ENCODE measurements around the gene ADRA2B. TPM values are rescaled to one million over a fixed set of nuclear protein-coding genes. Genes with fewer than 3 reads are reported as not detected.

Gene ADRA2B
- polyA plus RNA-seq, 2 of the 4 experiments (the other 2 are of a cell fraction), result 0.03 to 0.05 TPM

DNA sequence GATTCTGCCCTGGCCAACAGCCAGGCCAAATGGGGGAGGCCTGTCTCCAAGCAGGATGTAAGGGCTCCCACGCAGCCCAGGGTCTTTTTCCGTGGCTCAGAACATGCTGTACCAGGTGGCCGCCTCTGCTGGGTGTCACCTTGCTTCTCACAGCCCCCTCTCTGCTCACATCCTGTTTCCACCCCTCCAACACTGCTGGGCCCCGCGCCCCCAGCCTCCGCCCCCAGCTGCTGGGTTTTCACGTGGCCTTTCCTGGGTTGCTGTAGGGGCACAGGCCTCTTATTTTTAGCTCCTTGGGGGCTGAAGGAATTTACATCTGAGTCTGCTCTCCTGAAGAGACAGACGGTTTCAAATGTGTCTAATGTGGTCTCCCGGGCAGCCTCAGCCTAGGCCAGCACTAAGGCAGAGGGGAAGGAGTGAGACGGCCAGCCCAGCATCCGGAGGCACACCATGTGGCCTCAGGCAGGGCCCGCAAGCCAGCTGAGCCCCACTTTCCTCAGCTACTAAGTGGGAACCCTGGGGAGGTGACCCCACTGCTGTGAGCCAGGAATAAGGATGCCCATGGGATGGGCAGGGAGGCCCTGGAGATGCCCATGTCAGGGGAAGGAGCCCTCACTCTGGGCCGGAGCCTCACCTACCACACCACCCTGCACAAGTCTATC lies 47.5 kb upstream of the ADRA2B start:
- CTCF ChIA-PET, result interaction anchor here (0.6 to 2.9 kb wide), 5 partner anchors 10 to 189 kb away, joined by 3 to 14 read pairs (median 3); partner anchors contain the start of gene ASTL
- POLR2A ChIA-PET, result no interaction called here
- DNase-seq (ENCODE audit: low read depth in 1 of 2, low spot score in 1 of 2) (no peak), FAIRE-seq (no peak), ATAC-seq (peak in 1 of 2 experiments; percentile 30; a peak in 1 of 6 replicates)
- no peak overlapping the region for H3K4me2 ChIP-seq
- TF ChIP-seq TFCP2L1 (CRISPR knock-in tag; IDR thresholded peaks at IDR 0.05) (no peak), SMC3 (IDR thresholded peaks at IDR 0.05) (no peak), RCOR1 (IDR thresholded peaks at IDR 0.05; ENCODE audit: low read depth, low read length) (no peak), EP300 (IDR thresholded peaks at IDR 0.05) (no peak), CBX8 (IDR thresholded peaks at IDR 0.05) (no peak), HDAC2 (IDR thresholded peaks at IDR 0.05) (no peak), CTCF (IDR thresholded peaks at IDR 0.05) (no peak), HOXB13 (CRISPR knock-in tag; IDR thresholded peaks at IDR 0.05; ENCODE audit: low read depth) (no peak), KDM5A (IDR thresholded peaks at IDR 0.05) (no peak), RAD21 (conservative IDR thresholded peaks at IDR 0.05 in 1 of 2, IDR thresholded peaks at IDR 0.05 in 1 of 2) (no peak), PHF8 (IDR thresholded peaks at IDR 0.05; ENCODE audit: borderline replicate concordance, low read depth) (no peak), MYC (IDR thresholded peaks at IDR 0.05; ENCODE audit: borderline replicate concordance, low read length) (no peak)
- no peaks in the 10 kb centered on the region for H3K9me3 ChIP-seq
- no peaks in the 10 kb centered on the region for H3K4me1 ChIP-seq
- WGBS (ENCODE audit: missing lambda C conversion rate), result 84% methylated on average over 10 of the region's 13 CpGs
- H3K4me3 ChIP-seq, result no peak overlapping the region
- H3K27ac ChIP-seq, result no peak overlapping the region

GRCh38 chr2:96163415-96163767 lies 47.0 kb upstream of the ADRA2B start:
- Histone ChIP-seq H3K27ac (no peak overlapping the region), H3K9me3 (no peaks in the 10 kb centered on the region), H3K4me1 (no peaks in the 10 kb centered on the region), H3K4me2 (no peak overlapping the region), H3K4me3 (no peak overlapping the region)
- POLR2A ChIA-PET, result no interaction called here
- DNase-seq (ENCODE audit: low read depth in 1 of 2, low spot score in 1 of 2) (no peak), ATAC-seq (no peak), FAIRE-seq (no peak)
- WGBS (ENCODE audit: missing lambda C conversion rate), result 80% methylated on average over 4 of the region's 5 CpGs
- CTCF ChIA-PET, result interaction anchor here (0.9 to 2.9 kb wide), 3 partner anchors 11 to 46 kb away, joined by 3 to 14 read pairs (median 9); partner anchors contain the start of gene ASTL
- no peak for TF ChIP-seq JUNB (IDR thresholded peaks at IDR 0.05)
- TF ChIP-seq, protein P1, sequence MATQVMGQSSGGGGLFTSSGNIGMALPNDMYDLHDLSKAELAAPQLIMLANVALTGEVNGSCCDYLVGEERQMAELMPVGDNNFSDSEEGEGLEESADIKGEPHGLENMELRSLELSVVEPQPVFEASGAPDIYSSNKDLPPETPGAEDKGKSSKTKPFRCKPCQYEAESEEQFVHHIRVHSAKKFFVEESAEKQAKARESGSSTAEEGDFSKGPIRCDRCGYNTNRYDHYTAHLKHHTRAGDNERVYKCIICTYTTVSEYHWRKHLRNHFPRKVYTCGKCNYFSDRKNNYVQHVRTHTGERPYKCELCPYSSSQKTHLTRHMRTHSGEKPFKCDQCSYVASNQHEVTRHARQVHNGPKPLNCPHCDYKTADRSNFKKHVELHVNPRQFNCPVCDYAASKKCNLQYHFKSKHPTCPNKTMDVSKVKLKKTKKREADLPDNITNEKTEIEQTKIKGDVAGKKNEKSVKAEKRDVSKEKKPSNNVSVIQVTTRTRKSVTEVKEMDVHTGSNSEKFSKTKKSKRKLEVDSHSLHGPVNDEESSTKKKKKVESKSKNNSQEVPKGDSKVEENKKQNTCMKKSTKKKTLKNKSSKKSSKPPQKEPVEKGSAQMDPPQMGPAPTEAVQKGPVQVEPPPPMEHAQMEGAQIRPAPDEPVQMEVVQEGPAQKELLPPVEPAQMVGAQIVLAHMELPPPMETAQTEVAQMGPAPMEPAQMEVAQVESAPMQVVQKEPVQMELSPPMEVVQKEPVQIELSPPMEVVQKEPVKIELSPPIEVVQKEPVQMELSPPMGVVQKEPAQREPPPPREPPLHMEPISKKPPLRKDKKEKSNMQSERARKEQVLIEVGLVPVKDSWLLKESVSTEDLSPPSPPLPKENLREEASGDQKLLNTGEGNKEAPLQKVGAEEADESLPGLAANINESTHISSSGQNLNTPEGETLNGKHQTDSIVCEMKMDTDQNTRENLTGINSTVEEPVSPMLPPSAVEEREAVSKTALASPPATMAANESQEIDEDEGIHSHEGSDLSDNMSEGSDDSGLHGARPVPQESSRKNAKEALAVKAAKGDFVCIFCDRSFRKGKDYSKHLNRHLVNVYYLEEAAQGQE (IDR thresholded peaks at IDR 0.05), result no peak
- no peak for TF ChIP-seq KDM1A (IDR thresholded peaks at IDR 0.05; ENCODE audit: low read depth)
- TF ChIP-seq, protein P2, sequence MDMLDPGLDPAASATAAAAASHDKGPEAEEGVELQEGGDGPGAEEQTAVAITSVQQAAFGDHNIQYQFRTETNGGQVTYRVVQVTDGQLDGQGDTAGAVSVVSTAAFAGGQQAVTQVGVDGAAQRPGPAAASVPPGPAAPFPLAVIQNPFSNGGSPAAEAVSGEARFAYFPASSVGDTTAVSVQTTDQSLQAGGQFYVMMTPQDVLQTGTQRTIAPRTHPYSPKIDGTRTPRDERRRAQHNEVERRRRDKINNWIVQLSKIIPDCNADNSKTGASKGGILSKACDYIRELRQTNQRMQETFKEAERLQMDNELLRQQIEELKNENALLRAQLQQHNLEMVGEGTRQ (IDR thresholded peaks at IDR 0.05), result no peak
- no peak for TF ChIP-seq EP300 (IDR thresholded peaks at IDR 0.05)
- TF ChIP-seq POLR2AphosphoS2 (conservative IDR thresholded peaks at IDR 0.05; ENCODE audit: low read length), result no peak
- no peak for TF ChIP-seq CTCF (IDR thresholded peaks at IDR 0.05)
- no peak for TF ChIP-seq NFE2L2 (conservative IDR thresholded peaks at IDR 0.05; ENCODE audit: low read length)
- TF ChIP-seq BHLHE40 (IDR thresholded peaks at IDR 0.05; ENCODE audit: low read depth, low read length), result no peak
- TF ChIP-seq HOXB5 (CRISPR knock-in tag; IDR thresholded peaks at IDR 0.05), result no peak
- TF ChIP-seq KDM5A (IDR thresholded peaks at IDR 0.05), result no peak
- no peak for TF ChIP-seq MAFK (IDR thresholded peaks at IDR 0.05; ENCODE audit: partially characterized antibody)
- TF ChIP-seq HES2 (IDR thresholded peaks at IDR 0.05), result no peak
- no peak for TF ChIP-seq ZNF302 (CRISPR knock-in tag; IDR thresholded peaks at IDR 0.05)
- TF ChIP-seq RCOR1 (IDR thresholded peaks at IDR 0.05; ENCODE audit: low read depth, low read length), result no peak
- no peak for TF ChIP-seq FOSL2 (IDR thresholded peaks at IDR 0.05)
- TF ChIP-seq FOSL2 (CRISPR knock-in tag; IDR thresholded peaks at IDR 0.05), result no peak
- TF ChIP-seq ESRRA (IDR thresholded peaks at IDR 0.05; ENCODE audit: borderline replicate concordance, low read length), result no peak
